ENCODE measurements around the gene GSTM3.
"Not testable (repeated sequence)": the region's sequence is repeated elsewhere in the genome, so short reads cannot be mapped to it uniquely, and the experiment has no call there.

GSTM3 gene

DNA sequence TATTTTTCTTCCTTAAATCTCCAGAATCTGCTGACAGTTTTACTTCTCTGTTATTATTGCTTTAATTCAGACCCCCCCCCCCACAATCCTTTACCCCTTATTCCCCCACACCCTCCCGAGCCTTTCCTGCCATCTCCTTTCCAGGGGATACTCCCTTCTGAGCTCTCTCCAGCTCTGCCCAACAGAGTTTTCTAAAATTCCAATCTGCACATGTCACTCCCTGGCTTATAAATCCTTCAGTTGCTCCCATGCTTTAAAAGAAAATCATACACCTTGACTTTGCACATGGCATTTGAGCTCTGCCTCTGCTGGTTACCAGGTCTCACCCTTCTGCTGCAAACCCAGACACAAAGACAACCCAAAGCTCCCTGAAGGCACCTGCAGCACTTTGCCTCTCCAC is 34.6 kb upstream of the GSTM3 start:
- no peak for DNase-seq (ENCODE audit: low spot score)

DNA sequence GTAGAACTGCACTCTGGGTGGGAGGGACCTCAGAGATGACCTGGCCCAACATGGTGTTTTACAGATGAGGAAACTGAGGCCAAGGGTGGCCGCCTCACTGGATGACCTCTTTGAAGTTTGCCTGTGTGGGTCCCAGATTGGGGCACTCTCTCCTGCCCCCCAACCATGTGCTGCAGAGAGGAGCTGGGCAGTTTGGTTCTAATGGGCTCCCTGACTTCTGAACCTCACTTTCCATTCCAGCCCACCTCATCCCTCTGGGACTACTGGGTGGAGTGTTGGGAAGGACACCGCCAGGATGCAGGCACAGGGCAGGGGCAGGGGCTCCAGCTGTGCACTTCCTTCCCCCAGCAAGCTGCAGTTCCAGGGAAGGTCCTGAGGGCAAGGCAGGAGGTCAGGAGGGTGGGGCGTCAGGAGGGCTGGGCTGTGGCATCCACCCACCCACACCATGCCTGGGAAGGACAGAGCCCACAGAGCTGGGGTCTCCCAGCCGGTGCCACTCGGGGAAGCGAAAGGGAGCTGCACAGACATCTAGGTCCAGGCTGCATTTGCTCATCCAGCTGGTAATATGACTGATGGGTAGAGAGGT is 33.2 kb upstream of the GSTM3 start:
- no peak for DNase-seq (ENCODE audit: low spot score)

DNA sequence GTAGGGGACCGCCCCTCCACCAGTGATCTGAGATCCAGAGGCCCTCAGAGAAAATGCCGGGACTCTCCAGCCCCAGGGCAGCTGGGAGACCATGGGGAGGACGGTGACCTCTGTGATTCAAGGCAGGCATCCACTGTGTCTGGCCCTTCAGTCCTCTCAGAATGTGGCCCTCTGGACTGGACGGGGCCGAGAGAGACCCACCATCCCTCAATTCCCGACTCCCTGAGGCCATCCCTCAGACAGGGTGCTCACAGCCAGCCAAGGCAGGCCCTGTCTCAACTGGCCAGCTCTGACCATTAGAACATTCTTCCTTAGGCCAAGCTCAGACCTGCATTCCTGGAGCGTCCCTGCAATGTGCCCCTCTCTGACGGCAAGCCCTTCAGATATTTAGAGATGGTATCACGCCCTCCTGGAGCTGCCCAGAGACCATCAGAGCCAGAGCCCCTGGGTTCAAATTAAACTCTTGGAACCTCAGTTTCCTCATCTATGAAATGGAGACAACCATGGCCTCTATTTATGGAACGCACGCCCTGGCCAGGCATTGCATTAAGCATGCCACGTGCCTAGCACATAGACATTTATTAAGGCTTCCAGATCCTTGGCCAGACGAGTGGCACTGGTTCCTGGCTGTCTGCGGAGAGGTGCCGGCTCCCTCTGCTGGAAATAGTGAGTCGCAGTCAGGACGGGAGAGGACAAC is 32.5 kb upstream of the GSTM3 start:
- peak; percentile 88 for DNase-seq (ENCODE audit: low spot score)

DNA sequence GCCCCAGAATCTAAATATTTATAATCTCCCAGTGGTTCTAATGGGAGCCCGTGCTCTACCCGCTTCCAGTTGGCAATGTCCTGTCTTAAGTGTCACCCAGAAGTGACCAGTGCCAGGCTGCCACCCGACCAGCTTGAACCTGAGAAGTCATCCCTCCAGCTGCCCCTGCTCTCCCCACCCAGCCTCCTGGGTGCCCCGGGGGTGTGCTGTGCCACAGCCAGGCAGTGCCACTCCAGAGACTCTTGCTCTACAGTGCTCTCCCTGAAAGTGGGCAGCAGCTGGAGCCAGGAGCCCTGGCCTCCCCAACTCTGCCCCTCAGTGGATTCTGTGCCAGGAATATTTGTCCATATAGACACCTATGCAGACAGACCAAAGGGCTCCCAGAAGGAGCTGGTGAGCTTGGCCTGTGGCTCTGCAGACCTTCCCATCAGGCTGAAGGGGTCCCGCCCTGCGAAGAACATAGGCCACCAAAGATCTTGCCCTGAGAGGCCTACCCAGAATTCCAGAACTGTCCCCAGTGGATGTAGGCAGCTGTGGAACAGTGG is 31.9 kb upstream of the GSTM3 start:
- no peak for DNase-seq (ENCODE audit: low spot score)

DNA sequence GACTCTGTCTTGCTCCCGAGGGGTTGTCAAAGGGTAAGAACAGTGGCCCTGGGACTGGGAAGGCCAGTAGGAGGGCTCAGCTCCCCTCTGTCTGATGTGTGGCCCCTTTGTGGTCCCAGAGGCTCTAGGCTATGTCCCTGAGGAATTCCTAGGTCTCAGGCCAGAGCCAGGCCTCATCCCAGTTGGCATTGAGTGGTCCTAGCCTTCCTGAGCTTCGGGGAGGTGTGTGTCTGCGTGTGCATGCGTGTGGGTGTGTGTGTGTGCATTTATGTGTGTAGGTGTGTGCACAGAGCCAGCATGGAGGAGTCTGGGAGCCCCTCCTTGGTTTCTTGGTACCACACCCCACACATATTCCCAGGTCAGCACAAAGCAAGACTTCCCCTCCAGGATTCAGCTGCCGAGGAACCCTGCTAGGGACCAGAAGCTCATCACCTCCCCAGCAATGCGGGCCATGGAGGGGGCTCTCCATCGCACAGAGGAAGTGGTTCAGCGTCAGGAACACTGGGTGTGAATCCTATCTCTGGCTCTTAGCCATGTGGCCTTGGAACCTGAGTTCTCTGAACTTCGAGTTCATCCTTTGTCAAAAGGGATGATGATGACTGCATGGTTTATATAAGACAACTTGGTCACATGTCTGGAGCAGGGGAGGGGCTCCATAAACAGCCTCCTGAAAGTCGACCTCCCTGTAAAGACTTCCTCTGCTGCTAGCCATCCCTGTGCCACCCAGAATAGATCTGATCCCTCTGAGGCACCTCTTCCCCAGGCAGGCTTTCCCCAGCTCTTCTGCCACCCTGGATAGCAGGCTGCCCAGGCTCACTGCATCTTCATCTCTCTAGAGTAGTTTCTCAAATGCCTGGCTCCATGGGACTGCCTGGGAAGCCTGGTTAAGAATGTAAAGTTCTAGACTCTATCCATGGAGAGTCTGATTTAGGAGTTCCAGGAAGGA is 31.1 kb upstream of the GSTM3 start:
- no peak for DNase-seq (ENCODE audit: low spot score)

DNA sequence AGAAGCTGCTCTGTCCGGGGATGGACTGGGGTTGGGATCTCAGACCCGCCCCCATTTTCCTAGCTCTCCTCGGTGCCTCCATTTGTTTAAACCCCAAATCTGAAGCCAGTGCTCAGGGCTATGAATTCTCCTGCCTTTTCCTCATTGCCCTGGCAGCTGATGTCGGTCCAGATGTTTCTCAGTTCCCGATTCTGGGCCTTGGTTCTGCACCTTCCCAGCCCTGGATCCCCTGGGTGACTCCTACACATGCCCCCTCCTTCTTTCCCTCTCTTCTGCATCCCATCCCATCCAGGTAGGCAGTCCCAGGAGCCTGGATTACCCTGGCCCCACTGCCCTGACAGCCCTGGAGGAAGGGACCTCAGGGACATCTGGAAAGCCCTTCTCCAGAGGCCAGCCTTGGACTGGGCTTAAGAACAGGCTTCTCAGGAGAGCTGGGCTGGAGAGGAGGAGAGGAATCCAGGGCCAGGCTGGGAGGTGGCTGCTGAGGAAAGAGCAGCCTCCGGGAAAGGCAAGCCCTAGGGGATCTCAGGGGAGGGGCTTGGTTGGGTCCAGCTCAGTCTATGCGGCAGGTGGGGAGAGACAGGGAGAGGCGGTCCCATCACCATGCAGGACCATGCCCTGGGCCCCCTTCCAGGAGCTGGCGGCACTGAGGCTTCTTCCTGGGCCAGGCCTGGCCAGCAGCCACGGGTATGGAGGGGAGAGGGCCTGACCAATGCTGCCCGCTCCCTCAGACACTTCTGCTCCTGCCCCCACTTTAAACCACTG is 29.7 kb upstream of the GSTM3 start:
- no peak for DNase-seq (ENCODE audit: low spot score)

DNA sequence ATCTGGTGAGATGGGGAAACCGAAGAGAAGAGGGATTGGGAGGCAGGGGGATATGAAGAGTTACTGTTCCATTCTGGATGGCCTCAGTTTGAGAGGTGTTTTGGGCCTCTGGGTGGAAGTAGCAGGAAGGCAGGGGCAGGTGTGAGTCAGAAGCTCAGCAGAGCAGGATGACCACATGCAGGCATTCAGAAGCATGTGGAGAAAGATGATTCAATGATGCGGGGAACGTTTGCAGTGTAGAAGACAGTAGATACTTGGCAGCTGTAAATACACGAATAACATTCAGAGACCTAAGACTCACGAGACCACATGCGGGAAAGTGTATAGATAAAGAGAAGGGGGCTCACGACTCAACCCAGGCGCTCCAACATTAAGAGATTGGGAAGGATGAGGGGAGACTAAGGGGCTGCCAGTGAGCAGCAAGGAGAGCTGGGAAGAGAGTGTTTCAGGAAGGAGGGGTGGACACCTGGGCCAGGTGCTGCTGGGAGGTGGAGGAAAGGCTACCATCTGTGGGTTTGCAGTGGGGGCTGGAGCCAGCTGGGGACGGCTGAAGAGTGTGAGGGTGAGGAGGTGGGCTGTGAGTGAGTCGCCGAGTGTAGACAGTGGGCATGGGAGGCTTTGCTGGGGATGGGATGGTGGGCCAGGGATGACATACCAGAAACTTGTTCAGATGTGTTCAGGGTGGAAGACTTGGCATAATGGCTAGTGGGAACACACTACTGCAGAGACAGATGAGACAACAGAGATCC is 28.7 kb upstream of the GSTM3 start:
- DNase-seq (ENCODE audit: low spot score) = peak; percentile 89

DNA sequence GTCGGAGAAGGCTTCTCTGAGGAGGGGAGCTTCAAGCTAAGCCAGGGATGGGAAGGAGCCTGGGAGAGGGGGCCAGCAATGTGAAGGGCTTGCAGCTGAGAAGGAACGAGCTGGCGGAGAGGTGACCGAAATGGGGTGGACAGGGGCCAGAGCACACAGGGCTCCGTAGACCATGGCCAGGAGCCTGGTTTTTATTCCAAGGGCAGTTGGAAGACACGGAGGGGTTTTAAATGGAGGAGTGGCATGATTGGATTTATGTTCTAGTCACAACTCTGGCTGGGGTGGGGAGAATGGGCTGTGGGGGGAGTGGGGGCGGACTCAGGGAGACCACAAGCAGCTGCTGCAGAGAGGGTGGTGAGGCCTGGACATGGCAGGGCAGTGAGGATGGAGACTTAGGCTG is 28.0 kb upstream of the GSTM3 start:
- DNase-seq (ENCODE audit: low spot score) = no peak

DNA sequence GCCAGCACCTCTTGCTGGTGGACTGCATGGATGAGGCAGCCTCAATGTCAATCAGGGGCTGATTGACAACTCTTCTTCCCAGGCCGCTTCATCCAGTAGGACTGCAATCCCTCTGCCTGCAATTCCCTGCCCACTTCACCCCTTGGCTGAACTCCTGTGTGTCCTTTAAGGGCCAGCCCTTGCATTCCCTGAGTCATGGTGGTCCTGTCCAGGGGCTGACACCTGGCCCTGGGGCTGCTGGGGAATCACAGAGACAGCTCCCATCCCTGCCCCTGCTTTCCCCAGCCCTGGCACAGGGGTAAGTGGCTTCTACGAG is 27.5 kb upstream of the GSTM3 start:
- no peak for DNase-seq (ENCODE audit: low spot score)

DNA sequence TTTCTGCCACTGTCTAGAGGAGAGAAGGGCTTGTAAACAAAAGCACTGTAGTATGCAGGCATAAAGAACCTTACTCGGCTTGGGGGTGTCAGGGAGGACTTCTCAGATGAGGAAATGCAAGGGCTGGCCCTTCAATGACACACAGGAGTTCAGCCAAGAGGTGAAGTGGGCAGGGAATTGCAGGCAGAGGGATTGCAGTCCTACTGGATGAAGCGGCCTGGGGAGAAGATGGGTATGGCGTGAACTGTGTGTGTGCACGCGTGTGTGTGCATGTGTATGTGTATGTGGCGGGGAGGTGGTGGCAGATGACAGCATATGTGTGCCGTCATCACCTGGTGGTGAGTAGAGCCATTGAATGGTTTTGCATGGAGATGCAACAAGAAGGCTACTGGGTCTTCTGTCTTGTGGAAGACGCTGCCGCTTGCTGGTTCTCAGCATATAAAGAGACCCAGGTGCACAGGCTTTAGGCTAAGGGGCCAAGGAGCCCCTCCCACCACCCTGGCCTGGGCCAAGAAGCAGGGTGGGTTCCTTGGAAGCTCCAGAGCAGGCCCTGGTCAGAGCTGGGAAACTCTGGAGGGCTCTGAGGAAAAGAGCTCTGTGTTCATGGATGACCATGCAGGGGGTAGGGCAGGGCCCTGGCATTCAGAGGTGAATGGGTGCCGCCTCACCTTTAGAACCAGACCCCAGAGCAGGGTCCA is 26.9 kb upstream of the GSTM3 start:
- DNase-seq (ENCODE audit: low spot score) = no peak

DNA sequence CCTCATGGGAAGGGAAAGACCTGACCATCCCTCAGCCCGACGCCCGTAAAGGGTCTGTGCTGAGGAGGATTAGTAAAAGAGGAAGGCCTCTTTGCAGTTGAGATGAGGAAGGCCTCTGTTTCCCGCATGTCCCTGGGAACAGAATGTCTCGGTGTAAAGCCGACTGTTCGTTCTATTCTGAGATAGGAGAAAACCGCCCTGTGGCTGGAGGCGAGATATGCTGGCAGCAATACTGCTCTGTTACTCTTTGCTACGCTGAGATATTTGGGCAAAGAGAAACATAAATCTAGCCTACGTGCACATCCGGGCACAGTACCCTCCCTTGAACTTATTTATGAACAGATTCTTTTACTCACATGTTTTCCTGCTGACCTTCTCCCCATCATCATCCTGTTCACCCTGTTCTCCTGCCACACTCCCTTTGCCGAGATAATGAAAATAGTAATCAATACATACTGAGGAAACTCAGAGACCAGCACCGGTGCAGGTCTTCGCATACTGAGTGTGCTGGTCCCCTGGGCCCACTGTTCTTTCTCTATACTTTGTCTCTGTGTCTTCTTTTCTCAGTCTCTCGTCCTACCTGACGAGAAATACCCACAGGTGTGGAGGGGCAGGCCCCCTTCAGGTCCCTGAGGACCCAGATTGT is 26.3 kb upstream of the GSTM3 start:
- DNase-seq (ENCODE audit: low spot score) = not testable (repeated sequence)

DNA sequence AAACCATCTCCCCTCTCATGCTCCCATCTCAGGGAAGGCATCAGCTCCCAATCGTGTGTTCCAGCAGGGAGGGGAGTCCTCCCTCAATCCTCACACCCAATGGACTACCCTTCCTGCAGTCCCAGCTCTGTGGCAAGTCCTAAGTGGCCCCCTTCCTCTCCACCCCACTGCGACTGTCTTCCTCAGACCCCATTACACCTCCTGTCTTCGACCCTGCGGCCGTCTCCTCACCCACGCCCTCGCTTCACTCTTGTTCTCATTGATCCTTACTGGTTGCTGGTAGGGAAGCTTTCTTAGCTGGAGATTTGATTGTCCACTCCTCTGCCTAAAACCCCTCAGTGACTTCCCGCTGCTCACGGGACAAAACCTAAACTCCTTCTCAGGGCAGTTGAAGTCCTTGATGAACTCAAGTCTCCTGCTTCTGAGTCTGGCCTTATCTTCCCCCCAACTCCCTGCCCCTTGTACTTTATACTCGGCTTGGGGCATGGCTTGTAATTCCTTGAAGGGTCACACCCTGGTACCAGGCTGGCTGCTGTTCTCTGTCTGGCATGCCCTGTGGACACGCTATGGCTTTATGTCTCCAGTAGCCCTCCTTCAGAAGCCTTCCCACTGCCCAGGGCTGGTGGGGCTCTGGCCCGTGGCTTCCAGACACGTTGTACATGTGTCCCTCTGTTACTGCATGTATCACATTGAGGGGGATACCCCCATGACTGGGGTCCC is 25.2 kb upstream of the GSTM3 start:
- DNase-seq (ENCODE audit: low spot score) = no peak

DNA sequence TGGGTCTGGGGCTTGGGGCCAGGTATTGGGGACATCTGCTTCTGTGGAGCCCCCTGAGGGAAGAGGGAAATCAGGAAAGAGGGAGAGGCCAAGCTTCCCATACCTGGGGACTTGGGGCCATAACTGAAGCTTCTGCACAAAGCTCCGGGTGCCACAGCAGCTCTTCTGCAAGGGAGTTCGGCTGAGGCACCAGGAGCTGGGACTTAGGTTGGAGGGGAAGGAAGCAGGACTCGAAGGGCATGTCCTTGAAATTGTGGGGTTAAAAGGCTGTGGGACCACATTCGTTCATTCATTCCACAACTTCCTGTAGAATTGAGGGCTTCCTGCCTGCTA is 24.6 kb upstream of the GSTM3 start:
- no peak for DNase-seq (ENCODE audit: low spot score)

DNA sequence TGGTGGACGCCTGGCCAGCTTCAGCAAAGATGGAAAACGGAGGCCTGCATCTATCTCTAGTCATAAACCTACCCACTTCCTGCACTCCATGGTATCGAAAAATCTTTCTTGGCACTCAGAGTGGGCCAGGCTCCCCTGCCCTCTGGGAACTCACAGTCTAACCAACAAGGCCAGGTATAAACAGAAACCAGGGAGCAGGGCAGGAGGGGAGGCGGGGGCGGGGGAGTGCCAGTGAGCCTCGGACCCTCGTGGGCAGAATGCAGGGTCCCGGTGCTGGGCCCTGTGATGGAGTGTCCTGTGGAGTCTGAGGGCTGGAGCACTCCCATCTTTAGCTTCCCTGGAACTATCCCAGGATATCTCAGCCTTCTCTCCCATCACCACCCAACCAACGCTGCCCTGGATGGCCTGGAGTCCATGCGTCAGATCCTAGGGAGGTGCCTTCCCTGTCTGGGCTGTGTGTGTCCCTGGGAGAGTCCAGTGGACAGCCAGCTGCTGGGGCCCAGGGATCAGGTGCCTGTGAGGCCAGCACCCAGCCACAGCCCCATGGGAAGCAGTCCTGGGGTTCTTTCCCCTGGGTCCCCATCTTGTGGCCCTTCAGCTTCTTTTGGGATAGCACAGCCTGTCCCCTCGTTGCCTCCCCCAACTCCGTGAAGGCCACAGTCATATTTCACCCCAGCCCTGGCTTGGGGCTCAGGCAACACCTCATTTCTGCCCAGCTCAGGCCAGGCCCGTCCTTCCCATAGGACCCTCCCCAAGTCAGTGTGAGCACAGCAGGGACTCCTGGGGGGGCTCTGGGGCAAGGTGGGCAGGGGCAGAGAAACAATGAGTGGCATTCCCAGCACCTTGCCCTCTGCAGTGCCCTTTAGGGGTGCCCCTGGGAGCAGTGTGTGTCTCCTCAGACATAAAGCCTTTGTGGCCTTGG is 24.0 kb upstream of the GSTM3 start:
- no peak for DNase-seq (ENCODE audit: low spot score)

DNA sequence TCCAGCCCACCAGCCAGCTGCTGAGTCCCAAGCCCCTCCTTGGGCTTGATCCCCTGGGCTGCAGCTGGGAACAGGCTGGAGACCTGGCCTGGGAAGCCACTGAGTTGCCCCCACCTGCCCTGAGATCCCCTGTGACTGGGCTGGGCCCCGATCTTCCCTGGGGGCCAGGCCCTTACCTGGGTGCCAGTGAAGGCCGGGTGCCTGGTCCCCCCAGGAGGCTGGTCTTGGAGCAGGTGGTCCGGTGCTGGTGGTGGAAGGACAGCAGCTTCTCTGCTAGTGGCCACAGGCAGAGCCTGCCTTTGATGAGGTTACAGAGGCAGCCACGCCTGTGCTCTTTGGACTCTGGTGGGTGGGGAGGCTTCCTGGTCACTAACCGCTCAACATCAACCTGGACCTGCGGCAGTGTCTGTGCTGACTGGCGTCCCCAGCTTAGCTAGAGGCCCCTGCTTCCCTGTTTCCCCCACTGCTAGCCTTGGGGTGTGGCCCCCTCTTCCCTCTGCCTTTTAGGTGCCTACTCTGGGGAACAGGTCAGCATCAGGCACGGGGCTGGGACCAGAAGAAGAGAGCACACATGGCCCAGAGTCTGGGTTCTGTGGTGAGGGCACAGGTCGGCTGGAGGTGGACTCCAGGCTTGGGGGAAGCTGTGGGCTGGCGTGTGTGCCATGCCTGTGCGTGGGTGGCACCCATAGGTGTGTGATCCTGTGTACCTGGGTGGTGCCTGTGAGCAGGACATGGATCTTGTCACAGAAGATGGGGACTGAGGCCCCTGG is 23.0 kb upstream of the GSTM3 start, which contains the start of gene EPS8L3:
TSS of gene EPS8L3 (minus strand) at position 278 of the 770 bp plus-strand sequence. CDS start 2,174 bp downstream, outside the sequence.
- DNase-seq (ENCODE audit: low spot score) = no peak

DNA sequence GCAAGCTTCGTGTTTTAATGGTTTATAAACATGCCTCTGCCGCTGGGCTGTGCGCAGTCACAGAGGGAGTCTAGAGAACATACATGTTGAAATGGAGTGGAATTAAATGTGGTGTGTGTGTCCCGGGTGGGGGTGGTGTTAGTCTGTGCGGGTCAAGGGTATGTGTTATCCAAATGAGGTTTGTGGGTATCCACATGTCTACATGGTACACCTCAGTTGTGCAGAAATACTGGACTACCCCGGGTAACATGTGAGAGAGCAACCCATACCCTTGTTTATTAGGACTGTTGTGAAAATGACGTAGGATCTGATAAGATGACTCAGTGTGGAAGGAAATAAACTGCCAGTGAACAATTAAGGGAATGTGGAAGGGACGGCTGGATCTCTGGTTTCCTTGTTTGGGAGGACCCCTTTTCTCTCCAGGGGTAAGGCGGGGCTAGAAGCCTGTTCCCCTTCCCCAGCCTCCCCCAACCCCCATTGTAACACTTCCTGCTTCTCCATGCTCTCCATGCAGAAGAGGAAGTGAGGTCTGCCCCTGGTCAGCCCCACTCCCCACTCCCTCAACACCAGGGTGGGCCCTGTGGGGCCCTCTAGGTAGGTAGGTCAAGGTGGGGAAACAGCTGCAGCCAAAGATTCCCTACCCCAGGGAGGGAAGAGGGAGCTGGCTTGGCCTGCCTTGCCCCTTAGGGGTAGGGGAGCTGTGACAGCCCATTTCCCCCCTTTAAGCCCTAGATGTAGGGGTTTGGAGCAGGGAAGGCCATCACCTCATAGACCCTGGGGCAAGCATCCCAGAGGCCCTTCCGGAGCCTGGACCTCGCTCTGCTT is 22.2 kb upstream of the GSTM3 start:
- peak; percentile 34 for DNase-seq (ENCODE audit: low spot score)
